Measurements from ENCODE around the gene ARHGAP40. TPM values are rescaled to one million over a fixed set of nuclear protein-coding genes. Genes with fewer than 3 reads are reported as not detected.
A peak's percentile ranks its signal among the peaks of the same experiment; 100 is the strongest.

ARHGAP40 gene
- total and polyA plus RNA-seq, 2 of the 13 experiments (the other 11 are each of a cell fraction or from before 2014, with no cell fraction given): 0.75 to 2.1 TPM

- ATAC-seq (no peak), FAIRE-seq (no peak), DNase-seq (ENCODE audit: low spot score) (no peak)
- peaks cover 2 to 66% of the 10 kb centered on the region in 2 experiments; a peak in 4 of 5 replicates for H3K27me3 ChIP-seq (ENCODE audit: control insufficient read depth in 1 of 2, insufficient read depth in 2 of 2, low read length in 2 of 2)
- H3K79me2 ChIP-seq (ENCODE audit: insufficient read depth, low read length): no peaks in the 10 kb centered on the region
- H3K4me2 ChIP-seq (ENCODE audit: low read depth, low read length): peak overlapping the region; percentile 48
- H3K9ac ChIP-seq (ENCODE audit: insufficient read depth, low read depth, low read length): no peak overlapping the region
- WGBS (ENCODE audit: low lambda C conversion rate): 96% methylated on average over 1 of the region's 1 CpG
- peaks cover 59% of the 10 kb centered on the region for H3K4me1 ChIP-seq (ENCODE audit: insufficient read depth, low read length)
- no peak overlapping the region for H3K4me3 ChIP-seq (replicated peaks in 1 of 3; ENCODE audit: insufficient read depth in 1 of 3, low read depth in 2 of 3, low read length in 3 of 3)
- ChIA-PET POLR2A (no interaction called here), CTCF (ENCODE audit: low intra/inter-chr PET ratio, low total read pairs) (no interaction called here)
- intact Hi-C loops (cut with micrococcal nuclease; ENCODE audit: unreplicated experiment): no loop called here
- no TSS peak for BruUV-seq (replicated peaks)
- no peak overlapping the region for H3K27ac ChIP-seq (ENCODE audit: extremely low read length, insufficient read depth, low read length)
- H2AFZ ChIP-seq (ENCODE audit: low read length): no peak overlapping the region
- no peaks in the 10 kb centered on the region for H3K9me3 ChIP-seq (ENCODE audit: low read length)
- H4K20me1 ChIP-seq (ENCODE audit: insufficient read depth, low read length): no peaks in the 10 kb centered on the region
- H3K36me3 ChIP-seq (replicated peaks in 1 of 2; ENCODE audit: control insufficient read depth in 1 of 2, insufficient read depth in 2 of 2, low read length in 2 of 2): no peaks in the 10 kb centered on the region
- in situ Hi-C loops (cut with HindIII; ENCODE audit: extremely low pct_ligation_motif_present, low pct_unique_long_range_greater_than_20kb): no loop called here
- no peak for TF ChIP-seq ZNF773 (CRISPR knock-in tag; IDR thresholded peaks at IDR 0.05; ENCODE audit: borderline replicate concordance)
- no peak for TF ChIP-seq ZNF451 (CRISPR knock-in tag; IDR thresholded peaks at IDR 0.05)
- no peak for TF ChIP-seq KLF13 (CRISPR knock-in tag; IDR thresholded peaks at IDR 0.05)
- TF ChIP-seq ZBTB26 (CRISPR knock-in tag; IDR thresholded peaks at IDR 0.05; ENCODE audit: borderline replicate concordance): no peak
- TF ChIP-seq ZNF549 (CRISPR knock-in tag; IDR thresholded peaks at IDR 0.05): no peak
- no peak for TF ChIP-seq TCF12 (IDR thresholded peaks at IDR 0.05)
- TF ChIP-seq TCF12 (CRISPR knock-in tag; IDR thresholded peaks at IDR 0.05): no peak
- 0 out of 2 replicates have a peak, but pooled peaks have one; percentile 31 for TF ChIP-seq ZNF672 (CRISPR knock-in tag; IDR thresholded peaks at IDR 0.05)
- TF ChIP-seq, protein P1, sequence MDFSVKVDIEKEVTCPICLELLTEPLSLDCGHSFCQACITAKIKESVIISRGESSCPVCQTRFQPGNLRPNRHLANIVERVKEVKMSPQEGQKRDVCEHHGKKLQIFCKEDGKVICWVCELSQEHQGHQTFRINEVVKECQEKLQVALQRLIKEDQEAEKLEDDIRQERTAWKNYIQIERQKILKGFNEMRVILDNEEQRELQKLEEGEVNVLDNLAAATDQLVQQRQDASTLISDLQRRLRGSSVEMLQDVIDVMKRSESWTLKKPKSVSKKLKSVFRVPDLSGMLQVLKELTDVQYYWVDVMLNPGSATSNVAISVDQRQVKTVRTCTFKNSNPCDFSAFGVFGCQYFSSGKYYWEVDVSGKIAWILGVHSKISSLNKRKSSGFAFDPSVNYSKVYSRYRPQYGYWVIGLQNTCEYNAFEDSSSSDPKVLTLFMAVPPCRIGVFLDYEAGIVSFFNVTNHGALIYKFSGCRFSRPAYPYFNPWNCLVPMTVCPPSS (IDR thresholded peaks at IDR 0.05): peak; percentile 92; the same call in 1 of the 2 replicates
- no peak for TF ChIP-seq MYPOP (CRISPR knock-in tag; IDR thresholded peaks at IDR 0.05)
- TF ChIP-seq ZKSCAN5 (CRISPR knock-in tag; IDR thresholded peaks at IDR 0.05): no peak
- no peak for TF ChIP-seq PRPF4 (IDR thresholded peaks at IDR 0.05; ENCODE audit: low read depth, low read length, poor library complexity, severe bottlenecking)
- no peak for TF ChIP-seq ZFY (CRISPR knock-in tag; IDR thresholded peaks at IDR 0.05)
- TF ChIP-seq NR1H2 (CRISPR knock-in tag; IDR thresholded peaks at IDR 0.05; ENCODE audit: borderline replicate concordance, low read depth): no peak
- TF ChIP-seq MIXL1 (CRISPR knock-in tag; IDR thresholded peaks at IDR 0.05): no peak
- no peak for TF ChIP-seq ZNF709 (CRISPR knock-in tag; IDR thresholded peaks at IDR 0.05)
- TF ChIP-seq ZNF30 (CRISPR knock-in tag; IDR thresholded peaks at IDR 0.05): no peak
- TF ChIP-seq SOX6 (IDR thresholded peaks at IDR 0.05): peak; percentile 72; the same call in 1 of the 2 replicates
- no peak for TF ChIP-seq SOX6 (CRISPR knock-in tag; IDR thresholded peaks at IDR 0.05)
- no peak for TF ChIP-seq ZNF275 (CRISPR knock-in tag; IDR thresholded peaks at IDR 0.05; ENCODE audit: borderline replicate concordance)
- TF ChIP-seq TEF (CRISPR knock-in tag; IDR thresholded peaks at IDR 0.05): no peak
- no peak for TF ChIP-seq RELA (CRISPR knock-in tag; IDR thresholded peaks at IDR 0.05)
These were observed 1.6 kb upstream of the ARHGAP40 start for GRCh38 chr20:38600057-38600456.
